Measurements from ENCODE around the gene KLHL13.

- TF ChIP-seq CTCF (IDR thresholded peaks at IDR 0.05) (no peak), EP300 (IDR thresholded peaks at IDR 0.05) (no peak)
Observed at GRCh38 chrX:118022753-118023152, 93.9 kb downstream of the KLHL13 start.

Measured in ovary (tissue), 3 donors.